ENCODE results near the gene LRRC7.

- TF ChIP-seq CTCF (conservative IDR thresholded peaks at IDR 0.05 in 1 of 2, IDR thresholded peaks at IDR 0.05 in 1 of 2; ENCODE audit: low read depth in 1 of 2, low read length in 2 of 2) (no peak), EZH2 (IDR thresholded peaks at IDR 0.05; ENCODE audit: low read length, missing control alignments) (no peak)
Observed at GRCh38 chr1:69871412-69871811, 303.7 kb downstream of the LRRC7 start.

Data from fibroblast of lung (primary cell).